Limb (tissue), 2 donors: Measurements from ENCODE around the gene ACP4.

Source experiments
- DNase-seq, 2 donors: peaks; one replicate each; pipeline ENCODE4 v3.0.0-alpha.2; 2016; ENCODE audit errors: extremely low spot score in 2 of 2

Gene ACP4

DNA sequence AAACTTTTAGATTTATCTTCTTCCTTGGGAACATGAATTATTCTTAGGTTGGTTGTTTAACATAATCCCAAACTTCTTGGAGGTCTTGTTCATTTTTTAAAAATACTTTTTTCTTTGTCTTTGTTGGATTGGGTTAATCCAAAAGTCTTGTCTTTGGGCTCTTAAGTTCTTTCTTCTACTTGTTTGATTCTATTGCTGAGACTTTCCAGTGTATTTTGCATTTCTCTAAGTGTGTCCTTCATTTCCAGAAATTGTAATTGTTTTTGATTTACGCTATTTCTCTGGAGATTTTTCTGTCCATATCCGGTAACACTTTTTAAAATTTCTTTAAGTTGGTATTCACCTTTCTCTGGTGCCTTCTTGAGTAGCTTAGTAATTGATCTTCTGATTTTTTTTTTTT is 53.0 kb downstream of the ACP4 start:
- no peak for DNase-seq

DNA sequence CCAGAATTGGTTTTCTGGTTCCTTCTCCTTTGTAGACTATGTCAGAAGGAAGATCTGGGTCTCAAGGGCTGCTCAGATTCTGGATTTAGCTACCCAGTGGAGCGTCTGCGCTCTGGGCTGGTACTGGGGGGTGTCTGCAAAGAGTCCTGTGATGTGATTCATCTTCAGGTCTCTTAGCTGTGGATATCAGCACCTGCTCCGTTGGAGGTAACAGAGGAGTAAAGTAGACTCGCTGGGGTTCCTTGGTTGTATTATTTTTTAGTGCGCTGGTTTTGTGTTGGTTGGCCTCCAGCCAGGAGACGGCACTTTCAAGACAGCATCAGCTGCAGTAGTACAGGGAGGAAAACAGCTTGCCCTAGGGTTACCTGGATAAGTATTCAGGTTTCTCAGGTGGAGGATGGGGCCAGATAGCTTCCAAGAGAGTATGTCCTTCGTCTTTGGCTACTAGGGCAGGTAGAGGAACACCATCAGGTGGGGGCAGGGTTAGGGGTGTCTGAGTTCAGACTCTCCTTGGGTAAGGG is 53.5 kb downstream of the ACP4 start:
- no peak for DNase-seq

- DNase-seq = no peak
These were observed 54.2 kb downstream of the ACP4 start for GRCh38 chr19:50844296-50844935.
